ENCODE measurements around the gene ATG14.

DNA sequence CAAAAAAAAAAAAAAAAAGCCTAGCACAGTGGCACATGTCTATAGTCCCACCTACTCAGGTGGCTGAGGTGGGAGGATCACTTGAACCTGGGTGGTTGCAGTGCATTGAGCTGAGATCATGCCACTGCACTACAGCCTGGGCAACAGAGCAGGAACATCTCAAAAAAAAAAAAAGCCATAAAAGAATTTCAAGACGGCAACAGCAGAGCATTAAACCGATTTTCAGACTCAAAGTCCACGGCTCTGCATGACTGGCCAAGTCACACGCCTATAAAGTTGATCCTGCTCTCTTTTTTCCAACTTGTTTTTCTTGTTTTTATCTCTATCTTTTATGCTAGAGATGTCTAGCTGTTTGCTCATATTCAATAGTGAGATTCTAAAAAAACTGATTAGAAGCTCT lies 95.1 kb downstream of the ATG14 start:
- no peak for TF ChIP-seq TAF1 (IDR thresholded peaks at IDR 0.05; ENCODE audit: borderline replicate concordance, low read depth, low read length)
- TF ChIP-seq POLR2A (IDR thresholded peaks at IDR 0.05; ENCODE audit: low read depth, low read length): no peak
- TF ChIP-seq POLR2AphosphoS5 (IDR thresholded peaks at IDR 0.05; ENCODE audit: low read depth, low read length): no peak

All from GM12892 (cell line).